GM18526 (cell line): Measurements from ENCODE around the gene LIPE.

Experiments
- POLR2A ChIP-seq: IDR thresholded peaks from 3 replicates; pipeline ENCODE4 v1.6.1; 2011; ENCODE audit not compliant: insufficient read length; ENCODE audit errors: extremely low read depth

LIPE gene

DNA sequence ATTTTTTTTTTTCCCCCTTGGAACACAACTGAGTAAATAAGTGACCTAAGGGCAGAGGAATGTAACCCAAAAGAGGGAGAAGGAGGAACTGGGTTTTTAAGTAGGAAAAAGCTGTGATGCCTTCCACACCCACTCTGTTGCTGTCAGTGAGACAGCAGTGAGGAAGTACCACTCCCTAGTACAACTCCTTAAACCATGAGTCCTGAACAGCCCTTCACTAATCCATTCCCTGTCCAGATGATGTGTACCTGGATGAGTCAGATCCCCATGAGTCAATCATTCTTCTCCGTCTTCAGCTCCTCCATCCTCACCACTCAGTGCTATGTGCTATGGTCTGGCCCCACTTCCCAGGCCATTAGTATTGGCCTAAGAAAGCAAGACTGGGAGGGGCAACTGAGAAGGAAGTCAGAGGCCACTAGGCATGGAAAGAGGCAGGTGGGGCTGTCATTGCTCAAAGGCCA, 28.5 kb upstream of the LIPE start:
- TF ChIP-seq POLR2A, result no peak

DNA sequence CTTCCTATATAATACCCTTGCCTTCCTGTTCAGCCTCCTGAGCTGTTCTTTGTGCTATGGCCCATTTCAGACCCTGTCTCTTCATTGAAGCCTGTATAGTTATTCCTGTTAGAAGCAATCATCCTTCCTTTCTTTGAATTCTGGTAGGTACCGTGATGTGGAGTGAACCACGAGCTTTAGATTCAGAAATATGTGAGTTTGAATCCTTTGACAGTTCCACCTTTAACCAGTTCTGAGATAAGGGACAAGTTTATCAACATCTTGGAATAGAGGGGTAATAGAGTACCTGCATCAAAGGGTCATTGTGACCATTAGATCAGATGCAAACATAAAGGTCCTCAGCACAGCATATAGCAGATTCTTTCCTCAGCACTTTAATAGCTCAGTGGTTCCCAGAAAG, 27.9 kb upstream of the LIPE start:
- no peak for TF ChIP-seq POLR2A

GRCh38 chr19:42452590-42452989, 25.4 kb upstream of the LIPE start:
- no peak for TF ChIP-seq POLR2A

- TF ChIP-seq POLR2A, result no peak
These were observed 23.2 kb upstream of the LIPE start for GRCh38 chr19:42450314-42450934.

DNA sequence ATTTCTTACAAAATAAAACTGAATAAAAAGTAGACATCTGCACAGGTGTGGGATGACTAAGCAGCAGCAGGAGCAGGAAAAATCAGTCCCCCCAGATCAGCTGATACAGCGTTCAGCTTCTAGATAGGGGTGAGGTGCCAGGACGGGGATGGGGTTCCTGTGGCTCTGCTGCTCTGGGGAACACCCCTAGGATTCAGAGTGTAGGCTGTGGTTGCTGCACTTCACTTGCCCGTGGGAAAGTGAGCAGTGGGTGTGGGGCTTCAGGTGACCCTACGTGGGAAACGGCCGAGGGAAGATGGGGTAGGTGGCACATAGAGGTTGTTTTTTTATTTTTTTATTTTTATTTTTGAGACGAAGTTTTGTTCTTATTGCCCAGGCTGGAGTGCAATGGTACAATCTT, 18.8 kb upstream of the LIPE start:
- TF ChIP-seq POLR2A, result no peak

DNA sequence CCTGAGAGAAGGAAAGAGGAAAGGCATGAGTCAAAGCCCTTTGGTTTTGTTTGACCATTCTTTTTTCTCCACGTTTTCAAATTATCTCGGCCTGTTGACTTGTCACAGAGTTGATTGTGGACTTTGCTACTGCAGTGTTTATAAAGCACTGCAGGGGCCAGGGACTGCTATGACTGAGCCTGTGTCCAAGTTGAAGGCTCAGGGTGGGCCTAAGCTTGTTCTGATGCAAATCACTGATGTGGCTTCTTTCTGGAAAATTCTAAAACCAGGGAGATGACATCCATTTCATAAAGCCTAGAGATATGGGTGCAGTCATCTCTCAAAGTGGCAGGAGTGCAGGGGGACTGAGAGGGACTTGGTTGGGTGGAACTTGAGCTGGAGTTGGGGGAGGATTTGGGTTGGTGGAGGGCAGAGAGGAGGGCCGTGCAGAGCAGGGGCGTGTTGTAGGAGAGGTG, 16.8 kb upstream of the LIPE start:
- no peak for TF ChIP-seq POLR2A

GRCh38 chr19:42442833-42443232, 15.6 kb upstream of the LIPE start, which contains the start of gene CXCL17:
TSS of gene CXCL17 (minus strand) at chr19:42442946. CDS start at chr19:42442832, 114 bp downstream.
- no peak for TF ChIP-seq POLR2A

DNA sequence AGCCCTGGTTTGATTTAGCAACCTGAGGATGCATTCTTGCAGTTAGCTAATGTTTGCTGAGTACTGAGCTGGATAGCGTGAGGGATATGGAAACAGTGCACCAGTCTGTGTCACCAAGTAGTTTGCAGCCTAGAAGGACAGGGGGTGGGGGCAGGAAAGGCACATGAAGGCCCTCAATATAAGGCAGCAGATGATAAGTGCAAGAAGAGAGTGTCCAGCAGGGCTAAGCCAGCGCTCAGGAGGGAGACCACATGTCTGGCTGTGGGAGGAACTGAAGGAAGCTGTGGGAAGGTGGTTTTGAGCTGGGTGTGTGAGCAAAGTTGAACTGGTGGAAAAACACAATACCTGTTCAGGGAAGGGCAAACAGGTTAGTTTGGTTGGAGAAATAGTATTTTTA, 13.9 kb upstream of the LIPE start:
- no peak for TF ChIP-seq POLR2A

DNA sequence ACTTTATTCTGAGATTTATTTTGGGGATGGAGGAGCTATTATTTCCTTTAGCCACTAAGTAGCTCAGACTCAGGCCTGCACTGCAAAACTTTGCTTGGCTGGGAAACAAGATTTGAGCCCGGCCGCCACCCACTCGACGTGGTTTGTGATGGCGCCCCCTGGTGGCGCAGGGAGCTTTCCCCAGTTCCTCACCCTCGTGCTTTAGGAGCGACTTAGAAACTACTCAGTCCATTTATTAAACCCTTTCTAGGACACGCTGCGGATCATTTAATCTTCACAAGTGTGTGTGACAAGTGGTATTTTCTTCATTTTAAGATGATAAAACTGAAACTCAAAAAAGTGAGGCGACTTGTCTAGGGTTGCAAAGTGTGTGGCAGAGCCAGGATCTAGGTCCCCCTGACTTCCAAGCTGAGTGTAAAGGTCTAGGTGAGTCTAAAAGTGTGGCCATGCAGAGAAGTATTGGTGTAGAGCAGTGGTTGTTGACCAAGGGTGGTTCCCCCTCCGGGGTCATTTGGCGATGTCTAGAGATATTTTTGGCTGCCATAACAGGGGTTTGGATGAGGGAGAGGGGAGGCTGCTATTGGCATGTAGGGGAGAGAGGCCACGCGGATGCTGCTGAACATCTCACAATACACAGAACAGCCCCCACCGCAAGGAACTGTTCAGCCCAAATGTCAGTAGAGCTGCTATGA, 13.3 kb upstream of the LIPE start:
- no peak for TF ChIP-seq POLR2A

DNA sequence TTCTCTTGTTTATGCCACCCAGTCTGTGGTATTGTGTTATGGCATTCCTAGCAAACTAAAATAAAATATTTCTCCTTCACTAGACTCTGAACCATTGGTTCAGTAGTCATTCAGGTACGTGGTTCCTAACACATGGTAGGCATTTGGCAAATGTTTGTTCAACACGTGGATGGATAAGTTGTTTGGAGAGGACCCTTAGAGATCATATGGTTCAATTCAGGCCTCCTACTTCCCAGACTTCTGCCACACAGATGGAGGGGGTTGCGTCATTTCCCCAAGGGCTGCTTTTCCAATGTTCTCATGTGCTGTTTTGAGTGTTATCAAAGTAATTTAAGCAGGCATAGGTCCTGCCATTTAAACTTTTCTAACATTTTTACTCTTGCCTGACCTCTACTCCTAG, 8.8 kb upstream of the LIPE start:
- TF ChIP-seq POLR2A, result no peak

DNA sequence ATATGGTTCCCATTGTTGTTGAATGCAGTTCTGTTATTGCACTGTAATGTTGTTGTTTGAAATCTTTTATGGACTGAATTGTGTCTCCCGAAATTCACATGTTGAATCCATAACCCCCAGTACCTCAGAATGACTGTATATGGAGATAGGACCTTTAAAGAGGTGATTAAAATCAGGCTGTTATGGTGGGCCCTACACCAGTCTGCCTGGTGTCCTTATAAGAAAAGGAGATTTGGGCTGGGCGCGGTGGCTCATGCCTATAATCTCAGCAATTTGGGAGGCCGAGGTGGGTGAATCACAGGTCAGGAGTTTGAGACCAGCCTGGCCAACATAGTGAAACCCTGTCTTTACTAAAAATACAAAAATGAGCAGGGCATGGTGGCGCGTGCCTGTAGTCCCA, 8.1 kb upstream of the LIPE start:
- TF ChIP-seq POLR2A, result no peak

DNA sequence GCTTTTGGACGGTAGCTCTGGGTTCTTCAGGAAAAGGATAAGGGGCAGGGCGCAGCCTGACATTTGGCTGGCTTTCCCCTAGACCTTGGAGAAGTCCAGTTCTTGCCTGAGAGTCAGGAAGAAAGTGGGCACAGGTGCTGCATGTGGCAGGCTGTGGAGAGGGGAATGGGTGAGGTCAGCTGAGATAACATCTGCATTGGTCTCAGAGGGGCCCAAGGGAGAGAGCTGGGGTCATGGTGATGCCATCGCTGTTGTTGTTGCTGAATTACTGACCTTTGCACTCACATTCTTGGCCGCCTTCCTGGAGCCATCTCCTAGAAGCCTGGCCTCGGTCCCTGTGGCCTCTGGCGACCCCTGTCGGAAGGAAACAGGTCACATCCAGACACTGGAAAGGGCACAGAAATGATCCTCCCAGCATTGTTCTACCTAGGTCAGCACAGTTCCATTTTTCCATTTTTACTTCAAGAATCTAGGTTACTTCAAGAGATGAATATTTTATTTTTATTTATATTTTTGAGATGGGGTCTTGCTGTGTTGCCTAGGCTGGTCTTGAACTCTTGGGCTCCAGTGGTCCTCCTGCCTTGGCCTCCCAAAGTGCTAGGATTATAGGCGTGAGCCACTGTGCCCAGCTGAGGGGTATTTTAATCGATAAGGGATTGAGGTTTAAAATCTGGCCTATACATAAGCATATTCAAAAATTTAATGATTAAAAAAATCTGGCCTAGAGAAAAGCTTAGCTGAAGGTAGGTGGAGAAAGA, 6.5 kb upstream of the LIPE start:
- TF ChIP-seq POLR2A, result no peak

DNA sequence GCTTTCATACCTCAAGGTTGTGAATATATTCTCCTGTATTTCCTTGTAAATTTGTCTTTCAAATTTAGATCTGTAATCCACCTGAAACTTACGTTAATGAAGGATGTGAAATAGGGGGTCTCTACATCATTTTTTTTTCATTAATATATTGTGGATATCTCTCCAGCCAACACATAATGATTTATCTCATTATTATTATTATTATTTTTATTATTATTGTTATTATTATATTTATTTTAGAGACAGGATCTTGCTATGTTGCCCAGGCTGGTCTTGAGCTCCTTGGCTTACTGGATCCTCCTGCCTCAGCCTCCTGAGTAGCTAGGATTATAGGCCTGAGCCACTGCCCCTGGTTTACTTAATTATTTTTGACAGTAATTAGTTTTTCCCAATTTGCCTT, 4.3 kb upstream of the LIPE start:
- no peak for TF ChIP-seq POLR2A

DNA sequence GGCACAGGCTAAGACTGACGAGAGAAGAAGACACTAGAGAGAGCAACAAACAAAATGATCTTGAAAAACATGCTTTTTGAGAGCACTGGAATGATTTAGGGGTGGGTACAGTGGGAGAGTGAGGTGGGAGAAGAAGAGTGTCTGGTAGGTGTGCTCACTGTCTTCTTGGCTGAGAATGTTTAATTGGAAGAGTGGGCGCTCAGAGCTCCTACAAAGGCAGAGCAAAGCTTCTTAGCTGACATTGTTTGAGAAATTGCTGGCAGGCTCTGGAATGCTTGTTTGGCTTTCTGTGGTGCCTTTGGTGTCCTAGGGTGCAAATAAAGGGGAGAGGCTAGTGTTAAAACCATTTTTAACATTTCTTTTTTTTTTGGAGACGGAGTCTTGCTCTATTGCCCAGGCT, 1.5 kb upstream of the LIPE start:
- no peak for TF ChIP-seq POLR2A

GRCh38 chr19:42426643-42427042, 545 bp downstream of the LIPE start:
- no peak for TF ChIP-seq POLR2A

DNA sequence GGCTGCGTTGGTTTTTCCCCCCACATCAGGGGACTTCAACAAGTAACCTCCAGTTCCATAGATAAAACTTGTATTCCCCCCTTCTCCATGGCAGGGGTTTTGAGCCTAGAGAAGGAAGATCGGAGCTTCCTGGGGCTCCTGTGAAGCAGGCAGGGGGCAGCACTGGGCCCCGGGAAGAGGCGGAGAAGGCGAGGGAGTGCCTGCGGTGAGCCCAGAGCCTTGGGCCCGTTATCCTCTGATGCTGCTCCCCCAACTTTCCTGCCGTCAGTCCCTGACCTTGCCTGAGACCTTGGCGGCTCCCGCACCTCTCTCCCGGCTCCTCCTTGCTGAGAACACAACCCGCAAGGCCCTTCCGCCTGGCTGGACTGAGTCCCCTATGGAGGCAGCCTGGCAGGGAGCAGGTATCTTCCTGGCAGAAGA, 2.5 kb downstream of the LIPE start:
- no peak for TF ChIP-seq POLR2A
